HFF-Myc (cell line): Measurements from ENCODE around the gene DGKG.

Experiments
- DNase-seq: peaks from one replicate; pipeline ENCODE4 v3.0.0-alpha.2; 2011; ENCODE audit warnings: low read depth; ENCODE audit errors: extremely low read depth
- H3K4me3 ChIP-seq: replicated peaks from 2 replicates; pipeline ENCODE4 v1.5.1; 2011; ENCODE audit warnings: low read depth, mild to moderate bottlenecking, control low read depth, low read length
- TF ChIP-seq, protein P1 (sequence below): IDR thresholded peaks from 2 replicates; pipeline ENCODE4 v1.5.1; 2012; ENCODE audit warnings: mild to moderate bottlenecking, low read depth, low read length, control low read depth; ENCODE audit errors: missing control alignments

Gene DGKG

DNA sequence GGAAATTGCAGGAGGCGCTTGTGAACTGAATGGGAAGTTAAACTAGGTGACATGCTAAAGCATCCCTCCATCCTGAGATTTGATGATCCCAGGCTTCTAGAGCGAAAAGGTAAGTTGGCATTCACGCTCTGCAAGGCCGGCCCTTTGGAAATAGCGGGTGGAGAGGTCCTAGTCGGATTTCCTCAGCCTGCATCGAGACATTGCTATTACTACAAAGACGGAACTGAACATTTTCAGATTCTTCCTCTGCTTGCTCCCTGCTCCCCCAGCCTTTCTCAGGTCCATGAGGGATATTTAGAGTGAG lies 77.7 kb downstream of the DGKG start:
- DNase-seq = no peak
- TF ChIP-seq, protein P1, sequence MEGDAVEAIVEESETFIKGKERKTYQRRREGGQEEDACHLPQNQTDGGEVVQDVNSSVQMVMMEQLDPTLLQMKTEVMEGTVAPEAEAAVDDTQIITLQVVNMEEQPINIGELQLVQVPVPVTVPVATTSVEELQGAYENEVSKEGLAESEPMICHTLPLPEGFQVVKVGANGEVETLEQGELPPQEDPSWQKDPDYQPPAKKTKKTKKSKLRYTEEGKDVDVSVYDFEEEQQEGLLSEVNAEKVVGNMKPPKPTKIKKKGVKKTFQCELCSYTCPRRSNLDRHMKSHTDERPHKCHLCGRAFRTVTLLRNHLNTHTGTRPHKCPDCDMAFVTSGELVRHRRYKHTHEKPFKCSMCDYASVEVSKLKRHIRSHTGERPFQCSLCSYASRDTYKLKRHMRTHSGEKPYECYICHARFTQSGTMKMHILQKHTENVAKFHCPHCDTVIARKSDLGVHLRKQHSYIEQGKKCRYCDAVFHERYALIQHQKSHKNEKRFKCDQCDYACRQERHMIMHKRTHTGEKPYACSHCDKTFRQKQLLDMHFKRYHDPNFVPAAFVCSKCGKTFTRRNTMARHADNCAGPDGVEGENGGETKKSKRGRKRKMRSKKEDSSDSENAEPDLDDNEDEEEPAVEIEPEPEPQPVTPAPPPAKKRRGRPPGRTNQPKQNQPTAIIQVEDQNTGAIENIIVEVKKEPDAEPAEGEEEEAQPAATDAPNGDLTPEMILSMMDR = no peak
- H3K4me3 ChIP-seq = no peak overlapping the region

DNA sequence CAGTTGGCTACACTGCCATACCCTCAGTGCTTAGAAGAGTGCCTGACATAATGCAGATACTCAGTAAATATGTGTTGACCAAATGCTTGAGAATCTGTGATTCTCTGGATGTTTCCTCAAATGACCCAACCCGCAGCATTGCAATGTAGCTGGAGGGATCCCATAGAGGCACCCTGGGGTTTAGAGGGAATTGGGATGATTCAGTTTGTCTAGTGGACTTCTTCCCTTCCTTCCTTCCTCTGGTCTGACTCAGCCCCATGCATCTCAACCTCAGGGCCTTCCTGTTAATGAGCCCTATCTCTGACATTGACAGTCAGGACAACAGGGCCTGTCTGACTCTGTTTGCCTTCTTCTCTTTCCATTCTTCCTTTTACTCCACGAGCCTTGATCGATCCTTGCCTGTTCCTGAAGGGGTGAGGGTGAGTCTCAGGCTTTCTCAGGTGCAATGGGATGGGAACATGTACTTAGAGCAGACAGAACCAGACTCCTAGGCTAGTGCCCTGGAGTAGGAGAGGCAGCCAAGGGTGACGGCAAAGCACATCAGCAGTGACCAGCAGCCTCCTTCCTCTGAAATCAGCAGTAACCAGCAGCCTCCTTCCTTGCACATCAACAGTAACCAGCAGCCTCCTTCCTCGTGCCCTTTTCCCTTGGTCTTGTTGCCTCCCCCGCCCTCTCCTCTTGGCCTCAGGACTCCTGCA lies 78.2 kb downstream of the DGKG start:
- DNase-seq = no peak
- TF ChIP-seq, protein P1 = no peak
- no peak overlapping the region for H3K4me3 ChIP-seq

DNA sequence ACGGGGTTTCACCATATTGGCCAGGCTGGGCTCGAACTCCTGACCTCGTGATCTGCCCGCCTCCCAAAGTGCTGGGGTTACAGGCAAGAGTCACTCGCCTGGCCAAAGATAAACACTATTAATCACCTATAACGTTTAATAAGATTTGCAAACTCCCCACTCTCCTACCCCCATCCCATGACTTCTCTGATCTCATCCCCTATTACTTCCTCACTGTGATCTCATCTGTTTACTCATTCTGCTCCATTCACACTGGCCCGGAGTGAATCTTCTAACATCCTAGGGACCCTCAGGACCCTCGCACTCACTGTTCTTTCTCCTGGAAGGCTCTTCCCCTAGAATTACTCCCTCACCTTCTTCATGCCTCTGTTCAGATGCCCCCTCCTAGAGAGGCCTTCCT lies 78.9 kb downstream of the DGKG start:
- TF ChIP-seq, protein P1 = no peak
- no peak for DNase-seq

DNA sequence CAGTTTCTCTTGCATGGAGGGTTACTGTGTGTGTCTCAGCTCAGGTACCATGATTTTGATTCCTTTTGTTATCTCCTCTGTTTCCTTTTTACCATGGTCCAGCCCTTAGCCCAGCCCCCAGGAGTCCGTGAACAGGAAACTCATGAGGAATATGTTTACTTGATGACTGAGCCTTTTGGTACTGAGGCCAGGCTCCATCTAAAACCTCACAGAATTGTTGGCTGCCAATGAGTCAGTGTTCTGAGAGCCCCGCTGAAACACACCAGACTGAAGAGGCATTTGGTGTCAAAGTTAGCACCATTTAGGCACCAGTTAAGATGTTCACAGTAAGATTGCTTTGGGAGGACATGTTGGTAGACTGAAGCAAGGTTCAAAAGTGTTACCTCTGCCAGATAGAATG lies 80.9 kb downstream of the DGKG start:
- no peak for DNase-seq
- TF ChIP-seq, protein P1 = no peak
- H3K4me3 ChIP-seq = no peak overlapping the region

More for the DNA sequence above, 78.9 kb downstream of the DGKG start:
- H3K4me3 ChIP-seq = no peak overlapping the region

GRCh38 chr3:186280737-186281136 lies 81.3 kb downstream of the DGKG start:
- TF ChIP-seq, protein P1 = no peak
- no peak overlapping the region for H3K4me3 ChIP-seq
- DNase-seq = no peak

- peak; percentile 56 for DNase-seq
- TF ChIP-seq, protein P1 = peak; percentile 57
- H3K4me3 ChIP-seq = no peak overlapping the region
Observed at GRCh38 chr3:186277268-186277909, 84.6 kb downstream of the DGKG start.
